IMR-90 (cell line): Measurements from ENCODE around the gene IRF4. TPM values are rescaled to one million over a fixed set of nuclear protein-coding genes. Genes with fewer than 3 reads are reported as not detected.
"Not testable (repeated sequence)": the region's sequence is repeated elsewhere in the genome, so short reads cannot be mapped to it uniquely, and the experiment has no call there.

Source experiments
- ATAC-seq: fragments of 200-7000 bp; cut with Tn5 transposase; 2 replicates; pipeline ENCODE4 v1.9.1; 2020; ENCODE audit warnings: low read depth, mild to moderate bottlenecking, moderate library complexity
- BruUV-seq: library from RNA; stranded (reverse); fragments of 400-500 nt; replicated peaks from 2 replicates; lab custom pipeline; 2021; lab: Mats Ljungman, UMichigan
- CTCF ChIA-PET: fragments of 300-600 bp; formaldehyde crosslinking; extraction: SDS; loops from one replicate; lab custom pipeline; 2021; ENCODE audit warnings: antibody characterized with exemption; lab: Yijun Ruan, JAX
- POLR2A ChIA-PET: fragments of 300-600 bp; sonication (Branson Sonifier 250); formaldehyde crosslinking; loops from one replicate; lab custom pipeline; 2022; ENCODE audit warnings: antibody characterized with exemption; ENCODE audit not compliant: unreplicated experiment; lab: Charles Lee
- DNase-seq: peaks from one replicate; pipeline ENCODE4 v3.0.0; 2013
- H2AFZ ChIP-seq: replicated peaks from 2 replicates; pipeline ENCODE3; 2013; ENCODE audit warnings: low read length, mild to moderate bottlenecking; ENCODE audit not compliant: poor library complexity
- H2AK5ac ChIP-seq: 2 replicates; pipeline ENCODE4 v1.6.1; 2013; ENCODE audit warnings: low read depth, low read length, inconsistent platforms
- H2AK9ac ChIP-seq: replicated peaks from 2 replicates; pipeline ENCODE3; 2013; ENCODE audit warnings: mild to moderate bottlenecking, low read depth, low read length, moderate library complexity; ENCODE audit not compliant: poor library complexity
- H2BK120ac ChIP-seq: 2 replicates; pipeline ENCODE4 v1.6.1; 2013; ENCODE audit warnings: low read depth, low read length, inconsistent platforms
- H2BK15ac ChIP-seq: 3 replicates; pipeline ENCODE4 v1.6.1; 2013; ENCODE audit warnings: low read depth, low read length, inconsistent platforms
- H2BK20ac ChIP-seq: 2 replicates; pipeline ENCODE4 v1.6.1; 2013; ENCODE audit warnings: low read depth, mild to moderate bottlenecking, inconsistent platforms, low read length, moderate library complexity
- H2BK5ac ChIP-seq: 2 replicates; pipeline ENCODE4 v1.6.1; 2013; ENCODE audit warnings: mild to moderate bottlenecking, low read depth, low read length, inconsistent platforms; ENCODE audit not compliant: poor library complexity, severe bottlenecking
- H3K14ac ChIP-seq: replicated peaks from 2 replicates; pipeline ENCODE4 v1.6.1; 2013; ENCODE audit warnings: low read depth, low read length, inconsistent platforms
- H3K18ac ChIP-seq: 2 replicates; pipeline ENCODE4 v1.6.1; 2013; ENCODE audit warnings: low read depth, low read length, control low read depth
- H3K23ac ChIP-seq: 2 replicates; pipeline ENCODE4 v1.6.1; 2013; ENCODE audit warnings: low read depth, low read length, inconsistent platforms
- H3K27ac ChIP-seq: 2 replicates; pipeline ENCODE4 v1.5.1; 2013; ENCODE audit warnings: mild to moderate bottlenecking, control low read depth, low read length; ENCODE audit not compliant: insufficient read depth
- H3K27me3 ChIP-seq: 2 replicates; pipeline ENCODE4 v1.6.1; 2013; ENCODE audit warnings: low read length; ENCODE audit not compliant: control insufficient read depth, insufficient read depth
- H3K36me3 ChIP-seq: 2 replicates; pipeline ENCODE4 v1.6.1; 2013; ENCODE audit warnings: low read length, mixed read lengths; ENCODE audit not compliant: control insufficient read depth, insufficient read depth
- H3K4ac ChIP-seq: 2 replicates; pipeline ENCODE4 v1.6.1; 2013; ENCODE audit warnings: low read depth, low read length, inconsistent platforms
- H3K4me1 ChIP-seq: 2 replicates; pipeline ENCODE4 v1.6.1; 2013; ENCODE audit warnings: low read length, mixed read lengths; ENCODE audit not compliant: control insufficient read depth, insufficient read depth
- H3K4me2 ChIP-seq: 2 replicates; pipeline ENCODE4 v1.6.1; 2013; ENCODE audit warnings: low read depth, mild to moderate bottlenecking, control low read depth, low read length, moderate library complexity
- H3K4me3 ChIP-seq: 2 replicates; pipeline ENCODE4 v1.5.1; 2013; ENCODE audit warnings: low read depth, mild to moderate bottlenecking, control low read depth, low read length, moderate library complexity; ENCODE audit not compliant: insufficient read depth
- H3K56ac ChIP-seq: 2 replicates; pipeline ENCODE4 v1.6.1; 2013; ENCODE audit warnings: low read length, inconsistent platforms; ENCODE audit not compliant: insufficient read depth; ENCODE audit errors: extremely low read depth
- H3K79me1 ChIP-seq, 2 experiments: 2 replicates each; pipeline ENCODE4 v1.6.1; 2013; ENCODE audit warnings: low read length in 2 of 2, inconsistent platforms in 1 of 2, low read depth in 1 of 2
- H3K9ac ChIP-seq: 2 replicates; pipeline ENCODE4 v1.6.1; 2013; ENCODE audit warnings: low read depth, low read length, control low read depth
- H3K9me1 ChIP-seq: 2 replicates; pipeline ENCODE4 v1.6.1; 2013; ENCODE audit warnings: low read length, inconsistent platforms; ENCODE audit not compliant: insufficient read depth
- H3K9me3 ChIP-seq: 2 replicates; pipeline ENCODE4 v1.6.1; 2013; ENCODE audit warnings: low read length; ENCODE audit not compliant: control insufficient read depth, insufficient read depth
- H4K20me1 ChIP-seq: 2 replicates; pipeline ENCODE4 v1.6.1; 2013; ENCODE audit warnings: low read length, inconsistent platforms; ENCODE audit not compliant: insufficient read depth
- H4K5ac ChIP-seq: 2 replicates; pipeline ENCODE4 v1.6.1; 2013; ENCODE audit warnings: mild to moderate bottlenecking, low read depth, low read length, control low read depth
- H4K8ac ChIP-seq, 2 experiments: 2 replicates each; pipeline ENCODE4 v1.6.1; 2013; ENCODE audit warnings: low read depth in 2 of 2, low read length in 2 of 2, control low read depth in 1 of 2, inconsistent platforms in 1 of 2
- H4K91ac ChIP-seq: 2 replicates; pipeline ENCODE4 v1.6.1; 2013; ENCODE audit warnings: low read depth, low read length, inconsistent platforms; ENCODE audit not compliant: insufficient read depth
- WGBS, 2 experiments: methylation state at CpG; one replicate each; pipeline versions ENCODE4 v1.1.5 to v1.1.7; 2013; ENCODE audit warnings: missing lambda C conversion rate in 2 of 2; ENCODE audit not compliant: insufficient read length in 1 of 2; ENCODE audit errors: extremely low coverage in 2 of 2; 5-methylcytosine and 5-hydroxymethylcytosine counted together
- dilution Hi-C: fragments of 300-500 bp; cut with HindIII; formaldehyde crosslinking; loops from one replicate; pipeline ENCODE4 v1.14.3; 2018; ENCODE audit warnings: low sequenced_read_pairs; ENCODE audit not compliant: unreplicated experiment
- in situ Hi-C: fragments of 300-500 bp; cut with MboI; formaldehyde crosslinking; loops from 3 replicates; pipeline ENCODE4 v1.14.3; 2019; ENCODE audit warnings: low sequenced_read_pairs, inconsistent platforms, mixed read lengths
- intact Hi-C: fragments of 100-400 bp; cut with micrococcal nuclease; formaldehyde crosslinking; loops from 2 replicates; pipeline ENCODE4 v1.10.0; 2022
- polyA plus RNA-seq, 3 experiments: library from polyadenylated mRNA; depleted of rRNA; stranded (reverse); fragments of >200 nt; gene quantifications; 2 replicates each; pipeline ENCODE4 v1.2.3, GENCODE V29; 2012; ENCODE audit warnings: low replicate concordance in 1 of 3
- total RNA-seq: library from RNA; depleted of rRNA; stranded (reverse); fragments of >200 nt; gene quantifications from 2 replicates; pipeline ENCODE4 v1.2.3, GENCODE V29; 2012

IRF4 gene
- total and polyA plus RNA-seq, 2 of the 4 experiments (the other 2 are of a cell fraction) = not detected

- intact Hi-C loops, H3K4me3 ChIP-seq, BruUV-seq: not testable (repeated sequence)
These were observed 19.7 kb upstream of the IRF4 start for GRCh38 chr6:371851-372250.

More at GRCh38 chr6:371851-372250, 19.7 kb upstream of the IRF4 start:
- H2AFZ ChIP-seq, dilution Hi-C loops, H2BK20ac ChIP-seq, H4K20me1 ChIP-seq, POLR2A ChIA-PET, H2AK9ac ChIP-seq, H3K4me2 ChIP-seq, H4K5ac ChIP-seq, H3K4me1 ChIP-seq, DNase-seq, H3K79me1 ChIP-seq, H2BK5ac ChIP-seq, H2BK120ac ChIP-seq, H2AK5ac ChIP-seq, H3K36me3 ChIP-seq, H3K9me1 ChIP-seq, CTCF ChIA-PET, H3K14ac ChIP-seq, H2BK15ac ChIP-seq, H3K56ac ChIP-seq, in situ Hi-C loops, H3K27ac ChIP-seq, H4K8ac ChIP-seq, H3K9ac ChIP-seq, H3K23ac ChIP-seq, H3K18ac ChIP-seq, ATAC-seq, H4K91ac ChIP-seq, H3K4ac ChIP-seq: not testable (repeated sequence)
- Histone ChIP-seq H3K27me3 (peaks cover 39% of the 10 kb centered on the region), H3K9me3 (peaks cover 20% of the 10 kb centered on the region)
- 80% methylated on average over 2 of the region's 2 CpGs; no CpG with 5 or more reads in 1 of the 2 experiments for WGBS, 2 experiments
